CD14-positive monocyte (primary cell): ENCODE measurements around the gene NKIRAS2. TPM values are rescaled to one million over a fixed set of nuclear protein-coding genes. Genes with fewer than 3 reads are reported as not detected.

Source experiments
- DNase-seq, 3 donors: peaks; one replicate each; pipeline ENCODE4 v3.0.0-alpha.2; 2011 to 2022
- H2AFZ ChIP-seq: 2 replicates; pipeline ENCODE4 v1.6.0; 2012; ENCODE audit warnings: mild to moderate bottlenecking, low read depth, low read length, inconsistent platforms; ENCODE audit not compliant: insufficient read depth, poor library complexity, severe bottlenecking
- H3K27ac ChIP-seq, 2 donors: 1 replicate in 1 of 2; 2 replicates in 1 of 2; pipeline ENCODE4 v1.5.1; 2012 to 2013; ENCODE audit warnings: low read length in 2 of 2, control low read depth in 1 of 2, inconsistent platforms in 1 of 2, low read depth in 1 of 2, mild to moderate bottlenecking in 1 of 2
- H3K27me3 ChIP-seq, 2 donors: one replicate each; pipeline versions ENCODE4 v1.6.0 to v1.6.1; 2011 to 2013; ENCODE audit warnings: low read length in 2 of 2; ENCODE audit not compliant: control insufficient read depth in 2 of 2, insufficient read depth in 2 of 2
- H3K36me3 ChIP-seq, 2 donors: replicated peaks in 1 of 2; 1 replicate in 1 of 2; 2 replicates in 1 of 2; pipeline versions ENCODE4 v1.5.1 to v1.6.1; 2012 to 2013; ENCODE audit warnings: low read length in 2 of 2, control low read depth in 1 of 2, inconsistent platforms in 1 of 2, mild to moderate bottlenecking in 1 of 2; ENCODE audit not compliant: insufficient read depth in 2 of 2, control insufficient read depth in 1 of 2
- H3K4me1 ChIP-seq, 2 donors: 1 replicate in 1 of 2; 2 replicates in 1 of 2; pipeline versions ENCODE4 v1.5.1 to v1.6.1; 2012 to 2013; ENCODE audit warnings: low read length in 2 of 2, control low read depth in 1 of 2, inconsistent platforms in 1 of 2, mild to moderate bottlenecking in 1 of 2, moderate library complexity in 1 of 2; ENCODE audit not compliant: insufficient read depth in 2 of 2, control insufficient read depth in 1 of 2
- H3K4me2 ChIP-seq: replicated peaks from 2 replicates; pipeline ENCODE3; 2012; ENCODE audit warnings: low read length, moderate library complexity, mild to moderate bottlenecking; ENCODE audit not compliant: poor library complexity, severe bottlenecking; ENCODE audit errors: extremely low read depth
- H3K4me3 ChIP-seq, 3 experiments: fragments of 200-600 bp in 1 of 3; sonication (generic) in 1 of 3; replicated peaks in 1 of 3; 1 replicate in 2 of 3; 2 replicates in 1 of 3; pipeline ENCODE4 v1.5.1; 2011 to 2013; ENCODE audit warnings: low read length in 3 of 3, mild to moderate bottlenecking in 3 of 3, control low read depth in 2 of 3, low read depth in 2 of 3, inconsistent platforms in 1 of 3, moderate library complexity in 1 of 3
- H3K79me2 ChIP-seq: 2 replicates; pipeline ENCODE4 v1.6.0; 2012; ENCODE audit warnings: mild to moderate bottlenecking, control low read depth, inconsistent platforms, low read length, moderate library complexity; ENCODE audit not compliant: insufficient read depth
- H3K9ac ChIP-seq: 2 replicates; pipeline ENCODE4 v1.6.0; 2017; ENCODE audit warnings: low read length, mild to moderate bottlenecking; ENCODE audit not compliant: insufficient read depth, poor library complexity, severe bottlenecking
- H3K9me3 ChIP-seq, 2 donors: replicated peaks in 1 of 2; 1 replicate in 1 of 2; 2 replicates in 1 of 2; pipeline versions ENCODE4 v1.5.1 to v1.6.1; 2012 to 2013; ENCODE audit warnings: low read length in 2 of 2, control low read depth in 1 of 2; ENCODE audit not compliant: control insufficient read depth in 1 of 2, insufficient read depth in 1 of 2
- H4K20me1 ChIP-seq: 2 replicates; pipeline ENCODE4 v1.6.0; 2012; ENCODE audit warnings: mild to moderate bottlenecking, low read length, control low read depth, moderate library complexity; ENCODE audit not compliant: insufficient read depth
- H3K27ac Mint-ChIP-seq, 7 donors: one replicate each; pipeline ENCODE4 v1.8.0; 2020; ENCODE audit warnings: mild to moderate bottlenecking in 7 of 7, mixed read lengths in 7 of 7, moderate library complexity in 6 of 7, inconsistent platforms in 2 of 7
- H3K27me3 Mint-ChIP-seq, 3 donors: one replicate each; pipeline ENCODE4 v1.8.0; 2021 to 2022; ENCODE audit warnings: low read depth in 3 of 3, mild to moderate bottlenecking in 3 of 3, mixed read lengths in 3 of 3, moderate library complexity in 3 of 3, inconsistent platforms in 1 of 3
- H3K36me3 Mint-ChIP-seq, 2 donors: one replicate each; pipeline ENCODE4 v1.8.0; 2020; ENCODE audit warnings: mixed read lengths in 2 of 2, inconsistent platforms in 1 of 2, mild to moderate bottlenecking in 1 of 2
- H3K4me1 Mint-ChIP-seq: one replicate; pipeline ENCODE4 v1.8.0; 2020; ENCODE audit warnings: mild to moderate bottlenecking, mixed read lengths
- H3K4me3 Mint-ChIP-seq, 2 donors: one replicate each; pipeline ENCODE4 v1.8.0; 2020; ENCODE audit warnings: mild to moderate bottlenecking in 2 of 2, mixed read lengths in 2 of 2, moderate library complexity in 1 of 2
- H3K9me3 Mint-ChIP-seq, 7 donors: one replicate each; pipeline ENCODE4 v1.8.0; 2020 to 2022; ENCODE audit warnings: mixed read lengths in 7 of 7, mild to moderate bottlenecking in 6 of 7, moderate library complexity in 6 of 7, inconsistent platforms in 2 of 7
- WGBS: methylation state at CpG from one replicate; pipeline ENCODE4 v1.1.5; 2013; ENCODE audit warnings: missing lambda C conversion rate; ENCODE audit not compliant: insufficient coverage; 5-methylcytosine and 5-hydroxymethylcytosine counted together
- intact Hi-C, 2 donors: fragments of 100-400 bp; cut with micrococcal nuclease; formaldehyde crosslinking; loops; one replicate each; pipeline versions ENCODE4 v1.15.0 to v1.15.1; 2023
- polyA plus RNA-seq, 3 donors: library from polyadenylated mRNA; depleted of rRNA in 1 of 3; unstranded in 2 of 3; stranded (reverse) in 1 of 3; fragments of 300-500 nt in 2 of 3; fragments of >200 nt in 1 of 3; fragmentation: Illumina TruSeq in 2 of 3; gene quantifications; 1 replicate in 2 of 3; 2 replicates in 1 of 3; pipeline ENCODE4 v1.2.3, GENCODE V29; 2012 to 2021
- TF ChIP-seq, protein P1 (sequence below): fragments of 200-600 bp; IDR thresholded peaks from one replicate; pipeline ENCODE4 v1.8.0; 2022; ENCODE audit warnings: antibody characterized with exemption, mild to moderate bottlenecking

The NKIRAS2 gene
- polyA plus RNA-seq, 3 donors = 51.1 to 77.1 (median 69.9) TPM

DNA sequence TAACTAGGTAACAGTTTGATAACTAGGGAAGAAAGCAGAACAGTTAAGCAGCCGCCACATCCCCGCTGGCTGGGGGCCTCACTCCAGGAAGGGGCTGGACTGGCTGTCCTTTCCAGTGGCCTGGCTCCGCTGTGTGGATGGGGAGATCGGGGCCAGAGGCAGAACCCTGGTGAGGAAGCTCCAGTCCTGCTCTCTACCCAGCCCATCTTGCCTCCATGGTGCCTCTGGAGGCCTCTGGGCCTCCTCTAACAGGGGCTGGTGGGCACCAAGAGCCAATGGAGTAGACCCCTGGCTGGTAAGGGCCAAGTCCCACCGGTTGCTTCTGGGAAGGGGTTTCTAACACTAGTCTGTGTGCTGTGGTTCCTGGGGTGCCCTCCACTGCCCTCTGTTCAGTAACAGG, 45.2 kb upstream of the NKIRAS2 start:
- no peaks in the 10 kb centered on the region for H3K27me3 ChIP-seq
- intact Hi-C loops = loop anchor here in 1 of 2 donors (5.0 kb wide), 1 partner anchor 37 kb away; no protein-coding TSS in a partner anchor
- peak overlapping the region in 1 of 2 donors; percentile 31 for H3K27ac ChIP-seq
- no peak overlapping the region for H2AFZ ChIP-seq
- H3K9me3 ChIP-seq = no peaks in the 10 kb centered on the region
- Mint-ChIP-seq H3K9me3 (no peaks in the 10 kb centered on the region), H3K27me3 (peaks cover 0 to 1% (median 0%) of the 10 kb centered on the region in 3 donors), H3K36me3 (peaks cover 62 to 86% of the 10 kb centered on the region in 2 donors), H3K4me1 (peaks cover 10% of the 10 kb centered on the region), H3K27ac (peak overlapping the region in 3 of 7 donors; percentile 15 to 50 (median 25)), H3K4me3 (no peak overlapping the region)
- 89% methylated on average over 3 of the region's 5 CpGs for WGBS
- peaks cover 87% of the 10 kb centered on the region for H4K20me1 ChIP-seq
- peaks cover 47% of the 10 kb centered on the region for H3K79me2 ChIP-seq
- H3K4me3 ChIP-seq = no peak overlapping the region
- DNase-seq = no peak
- H3K4me2 ChIP-seq = no peak overlapping the region
- no peak overlapping the region for H3K9ac ChIP-seq
- peaks cover 75 to 85% of the 10 kb centered on the region in 2 donors for H3K36me3 ChIP-seq
- TF ChIP-seq, protein P1, sequence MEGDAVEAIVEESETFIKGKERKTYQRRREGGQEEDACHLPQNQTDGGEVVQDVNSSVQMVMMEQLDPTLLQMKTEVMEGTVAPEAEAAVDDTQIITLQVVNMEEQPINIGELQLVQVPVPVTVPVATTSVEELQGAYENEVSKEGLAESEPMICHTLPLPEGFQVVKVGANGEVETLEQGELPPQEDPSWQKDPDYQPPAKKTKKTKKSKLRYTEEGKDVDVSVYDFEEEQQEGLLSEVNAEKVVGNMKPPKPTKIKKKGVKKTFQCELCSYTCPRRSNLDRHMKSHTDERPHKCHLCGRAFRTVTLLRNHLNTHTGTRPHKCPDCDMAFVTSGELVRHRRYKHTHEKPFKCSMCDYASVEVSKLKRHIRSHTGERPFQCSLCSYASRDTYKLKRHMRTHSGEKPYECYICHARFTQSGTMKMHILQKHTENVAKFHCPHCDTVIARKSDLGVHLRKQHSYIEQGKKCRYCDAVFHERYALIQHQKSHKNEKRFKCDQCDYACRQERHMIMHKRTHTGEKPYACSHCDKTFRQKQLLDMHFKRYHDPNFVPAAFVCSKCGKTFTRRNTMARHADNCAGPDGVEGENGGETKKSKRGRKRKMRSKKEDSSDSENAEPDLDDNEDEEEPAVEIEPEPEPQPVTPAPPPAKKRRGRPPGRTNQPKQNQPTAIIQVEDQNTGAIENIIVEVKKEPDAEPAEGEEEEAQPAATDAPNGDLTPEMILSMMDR = no peak
- peaks cover 0 to 7% of the 10 kb centered on the region in 2 donors for H3K4me1 ChIP-seq

DNA sequence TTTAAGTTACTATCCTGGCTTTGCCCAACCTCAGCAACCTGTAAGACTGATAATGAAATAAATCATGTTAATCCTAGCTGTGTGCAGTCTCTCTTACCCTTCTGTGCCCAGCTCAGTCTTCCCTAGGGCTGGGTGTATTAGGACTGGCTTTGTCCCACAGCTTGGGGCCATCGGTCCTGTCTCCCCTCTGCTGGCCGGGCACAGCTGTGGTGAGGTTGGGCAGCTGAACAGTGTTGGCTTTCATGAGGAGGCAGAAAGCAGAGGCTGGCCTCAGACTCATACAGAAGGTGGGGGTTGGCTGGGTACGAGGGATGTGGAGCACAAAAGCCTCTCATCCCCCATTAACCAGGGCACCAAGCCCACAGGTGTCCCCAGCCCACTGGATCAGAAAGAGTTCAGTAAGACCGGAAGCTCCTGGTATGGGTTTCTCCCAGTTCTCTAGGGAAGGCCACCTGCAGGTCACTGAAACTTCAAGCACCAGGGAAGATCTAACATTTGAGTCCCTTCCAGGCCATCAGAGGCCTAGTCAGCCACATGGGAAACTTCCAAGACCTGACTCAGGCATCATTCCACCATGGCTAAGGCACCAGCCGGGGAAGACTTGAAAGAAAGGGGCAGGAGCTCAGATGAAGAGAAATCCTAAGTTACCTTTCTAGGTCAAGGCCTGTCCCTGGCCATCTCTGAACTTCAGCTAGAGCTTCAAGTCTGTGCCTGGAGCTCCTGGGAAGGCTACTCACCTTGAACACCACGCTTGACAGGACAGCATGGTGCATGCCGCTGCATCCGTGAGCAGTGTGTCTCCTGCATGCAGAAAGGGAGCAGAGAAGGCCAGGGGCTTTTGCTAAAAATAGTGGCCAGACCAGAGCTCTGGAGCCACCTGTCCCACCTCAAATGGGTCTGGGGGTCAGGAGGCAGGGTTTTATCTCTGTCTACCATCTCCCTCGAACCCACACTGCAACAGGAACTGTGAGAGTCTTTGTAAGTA, 44.5 kb upstream of the NKIRAS2 start:
- H3K4me2 ChIP-seq = no peak overlapping the region
- H3K79me2 ChIP-seq = peaks cover 43% of the 10 kb centered on the region
- no peak overlapping the region for H3K9ac ChIP-seq
- Mint-ChIP-seq H3K36me3 (peaks cover 67 to 93% of the 10 kb centered on the region in 2 donors), H3K4me3 (no peak overlapping the region), H3K27me3 (peaks cover 0 to 1% (median 0%) of the 10 kb centered on the region in 3 donors), H3K9me3 (no peaks in the 10 kb centered on the region), H3K4me1 (peaks cover 8% of the 10 kb centered on the region), H3K27ac (peak overlapping the region in 3 of 7 donors; percentile 15 to 27 (median 23))
- no peak overlapping the region for H2AFZ ChIP-seq
- H3K27ac ChIP-seq = peak overlapping the region in 1 of 2 donors; percentile 31
- H3K36me3 ChIP-seq = peaks cover 80 to 91% of the 10 kb centered on the region in 2 donors
- H3K27me3 ChIP-seq = no peaks in the 10 kb centered on the region
- peaks cover 80% of the 10 kb centered on the region for H4K20me1 ChIP-seq
- H3K9me3 ChIP-seq = no peaks in the 10 kb centered on the region
- peaks cover 0 to 7% of the 10 kb centered on the region in 2 donors for H3K4me1 ChIP-seq
- TF ChIP-seq, protein P1 = no peak
- DNase-seq = no peak
- intact Hi-C loops = no loop called here
- 93% methylated on average over 7 of the region's 9 CpGs for WGBS
- H3K4me3 ChIP-seq = no peak overlapping the region
